GM12878 (cell line): ENCODE data around the gene CEACAM1. TPM values are rescaled to one million over a fixed set of nuclear protein-coding genes. Genes with fewer than 3 reads are reported as not detected.

Experiments used
- ATAC-seq: fragments of 200-7000 bp; cut with Tn5 transposase; 3 replicates; pipeline ENCODE4 v1.9.1; 2020; ENCODE audit warnings: mild to moderate bottlenecking, moderate library complexity
- BruUV-seq: library from RNA; stranded (reverse); fragments of 400-500 nt; replicated peaks from 2 replicates; lab custom pipeline; 2021; lab: Mats Ljungman, UMichigan
- CTCF ChIA-PET: fragments of 300-600 bp; sonication (Branson Sonifier 250); formaldehyde crosslinking; extraction: SDS; loops from one replicate; lab custom pipeline; 2021; ENCODE audit warnings: inconsistent platforms; lab: Yijun Ruan, JAX
- POLR2A ChIA-PET: fragments of 350-600 bp; formaldehyde crosslinking; extraction: SDS; loops from one replicate; lab custom pipeline; 2021; ENCODE audit warnings: inconsistent platforms; lab: Charles Lee
- RAD21 ChIA-PET: fragments of 300-600 bp; sonication (Branson Sonifier 250); formaldehyde crosslinking; loops from one replicate; lab custom pipeline; 2023; ENCODE audit warnings: antibody characterized with exemption; ENCODE audit not compliant: unreplicated experiment; lab: Charles Lee
- SMC1A ChIA-PET: fragments of 300-600 bp; sonication (Branson Sonifier 250); formaldehyde crosslinking; loops from one replicate; lab custom pipeline; 2023; ENCODE audit not compliant: unreplicated experiment, uncharacterized antibody; lab: Charles Lee
- DNase-seq: peaks from one replicate; pipeline ENCODE4 v3.0.0-alpha.2; 2011; ENCODE audit warnings: low read depth, low spot score
- FAIRE-seq: peaks from 3 replicates; lab custom pipeline; 2011; peaks lifted over from hg19 to GRCh38; lab: Jason Lieb, UNC
- H2AFZ ChIP-seq: 2 replicates; pipeline ENCODE4 v1.6.0; 2011; ENCODE audit warnings: low read depth, low read length, control low read depth; ENCODE audit not compliant: control insufficient read depth
- H3K27ac ChIP-seq: 2 replicates; pipeline ENCODE4 v1.5.1; 2011; ENCODE audit warnings: control low read depth; ENCODE audit not compliant: control insufficient read depth, insufficient read depth
- H3K27me3 ChIP-seq, 2 experiments: replicated peaks in 1 of 2; 2 replicates each; pipeline versions ENCODE4 v1.6.0 to v1.6.1; 2011; ENCODE audit warnings: low read length in 1 of 2; ENCODE audit not compliant: control insufficient read depth in 2 of 2, insufficient read depth in 2 of 2
- H3K36me3 ChIP-seq, 2 experiments: 2 replicates each; pipeline ENCODE4 v1.5.1; 2011; ENCODE audit warnings: low read length in 1 of 2; ENCODE audit not compliant: control insufficient read depth in 2 of 2, insufficient read depth in 2 of 2
- H3K4me1 ChIP-seq: 2 replicates; pipeline ENCODE4 v1.6.1; 2011; ENCODE audit warnings: mild to moderate bottlenecking, low read length, moderate library complexity, mixed read lengths; ENCODE audit not compliant: control insufficient read depth, insufficient read depth
- H3K4me2 ChIP-seq: 2 replicates; pipeline ENCODE4 v1.6.0; 2011; ENCODE audit warnings: control low read depth; ENCODE audit not compliant: control insufficient read depth, insufficient read depth
- H3K4me3 ChIP-seq: fragments of 200-600 bp; sonication (generic); 2 replicates; pipeline ENCODE4 v1.5.1; 2016
- H3K79me2 ChIP-seq: 2 replicates; pipeline ENCODE4 v1.6.0; 2011; ENCODE audit warnings: low read length; ENCODE audit not compliant: control insufficient read depth, insufficient read depth
- H3K9ac ChIP-seq: 2 replicates; pipeline ENCODE4 v1.8.0; 2011; ENCODE audit warnings: low read length, control low read depth, mixed read lengths; ENCODE audit not compliant: control insufficient read depth, insufficient read depth
- H3K9me3 ChIP-seq: replicated peaks from 3 replicates; pipeline ENCODE4 v1.5.1; 2011; ENCODE audit warnings: mild to moderate bottlenecking, low read length; ENCODE audit not compliant: control insufficient read depth, insufficient read depth
- H4K20me1 ChIP-seq: 2 replicates; pipeline ENCODE4 v1.6.0; 2011; ENCODE audit not compliant: control insufficient read depth, insufficient read depth
- ATF7 ChIP-seq: fragments of 450-650 bp; IDR thresholded peaks from 2 replicates; pipeline ENCODE4 v1.6.1; 2016; ENCODE audit warnings: low read depth, mild to moderate bottlenecking
- GABPA ChIP-seq: IDR thresholded peaks from 2 replicates; pipeline ENCODE4 v1.6.1; 2014; ENCODE audit warnings: antibody characterized with exemption, low read depth, mild to moderate bottlenecking, inconsistent platforms
- RCOR1 ChIP-seq: conservative IDR thresholded peaks from 2 replicates; pipeline ENCODE4 v1.6.1; 2012; ENCODE audit warnings: low read depth, low read length, improper control_type of control experiment
- RUNX3 ChIP-seq: IDR thresholded peaks from 2 replicates; pipeline ENCODE4 v1.6.1; 2012; ENCODE audit warnings: low read length, inconsistent platforms
- SMAD1 ChIP-seq: fragments of 450-650 bp; IDR thresholded peaks from 2 replicates; pipeline ENCODE4 v1.6.1; 2018; ENCODE audit warnings: mild to moderate bottlenecking, low read depth; ENCODE audit not compliant: partially characterized antibody
- TARDBP ChIP-seq: IDR thresholded peaks from 2 replicates; pipeline ENCODE4 v1.6.1; 2016; ENCODE audit warnings: borderline replicate concordance
- ZNF24 ChIP-seq: fragments of 450-650 bp; IDR thresholded peaks from 2 replicates; pipeline ENCODE4 v1.6.1; 2017; ENCODE audit warnings: antibody characterized with exemption, mild to moderate bottlenecking
- WGBS: methylation state at CpG from one replicate; pipeline ENCODE4 v1.1.6; 2016; ENCODE audit warnings: low lambda C conversion rate; ENCODE audit not compliant: insufficient replicate concordance, insufficient coverage; ENCODE audit errors: missing lambda C conversion rate; 5-methylcytosine and 5-hydroxymethylcytosine counted together
- in situ Hi-C: fragments of 300-500 bp; cut with MboI; formaldehyde crosslinking; loops from 9 replicates; pipeline ENCODE4 v1.14.3; 2018; ENCODE audit warnings: mixed read lengths
- intact Hi-C: fragments of 100-400 bp; cut with micrococcal nuclease; formaldehyde crosslinking; loops from one replicate; pipeline ENCODE4 v1.14.2; 2022; ENCODE audit not compliant: unreplicated experiment
- polyA plus RNA-seq, 11 experiments: library from polyadenylated mRNA; depleted of rRNA in 4 of 11; unstranded in 6 of 11; stranded (reverse) in 5 of 11; fragments of >200 nt; fragmentation: Nextera tagmentation in 4 of 11; fragmentation: Illumina TruSeq in 1 of 11; extraction: Ambion mirVana in 4 of 11; extraction: Trizol in 1 of 11; gene quantifications; 1 replicate in 1 of 11; 2 replicates in 10 of 11; pipeline versions ENCODE4 v1.2.1 to v1.2.3, GENCODE V29; 2011 to 2016; ENCODE audit warnings: inconsistent platforms in 2 of 11, missing spikeins in 2 of 11, low read depth in 1 of 11
- total RNA-seq, 4 experiments: library from RNA; depleted of rRNA in 3 of 4; stranded (reverse); fragments of >200 nt in 3 of 4; fragmentation: Illumina TruSeq in 1 of 4; extraction: Trizol in 1 of 4; gene quantifications; 2 replicates each; pipeline versions ENCODE4 v1.2.1 to v1.2.3, GENCODE V29; 2013 to 2021

CEACAM1 gene
- total and polyA plus RNA-seq, 10 of the 15 experiments (the other 5 are each of a cell fraction or from before 2014, with no cell fraction given) = 3.9 to 24.0 (median 6.5) TPM

- no peaks in the 10 kb centered on the region for H3K36me3 ChIP-seq
- no peaks in the 10 kb centered on the region for H3K9me3 ChIP-seq
- H4K20me1 ChIP-seq = no peaks in the 10 kb centered on the region
- no peak overlapping the region for H3K9ac ChIP-seq
- RAD21 ChIA-PET = interaction anchor here (1.0 kb wide), 1 partner anchor 23 kb away, joined by 3 read pairs; no protein-coding TSS in a partner anchor
- in situ Hi-C loops = no loop called here
- CTCF ChIA-PET = interaction anchor here (0.8 kb wide), 1 partner anchor 81 kb away, joined by 3 read pairs; no protein-coding TSS in a partner anchor
- no peak overlapping the region for H3K27ac ChIP-seq
- FAIRE-seq (no peak), DNase-seq (no peak), ATAC-seq (no peak; the same call in 2 of the 3 replicates)
- H3K4me3 ChIP-seq = no peak overlapping the region
- H3K27me3 ChIP-seq = no peaks in the 10 kb centered on the region
- no peak overlapping the region for H2AFZ ChIP-seq
- H3K4me1 ChIP-seq = peaks cover 6% of the 10 kb centered on the region; the same call in 1 of the 2 replicates
- TF ChIP-seq SMAD1 (no peak), TARDBP (no peak), RUNX3 (peak; percentile 30; the same call in 1 of the 2 replicates), ATF7 (peak; percentile 36; the same call in 1 of the 2 replicates)
- intact Hi-C loops = no loop called here
- 42% methylated on average over 6 of the region's 6 CpGs for WGBS
- no TSS peak for BruUV-seq
- SMC1A ChIA-PET = interaction anchor here (1.3 to 2.0 kb wide), 2 partner anchors 55 to 71 kb away, joined by 4 to 5 read pairs; no protein-coding TSS in a partner anchor
- POLR2A ChIA-PET = no interaction called here
- no peaks in the 10 kb centered on the region for H3K79me2 ChIP-seq
- H3K4me2 ChIP-seq = no peak overlapping the region
Measured at GRCh38 chr19:42521346-42522030, 6.8 kb downstream of the CEACAM1 start.

GRCh38 chr19:42519108-42519507 lies 9.2 kb downstream of the CEACAM1 start:
- no TSS peak for BruUV-seq
- H3K27ac ChIP-seq = no peak overlapping the region
- H3K9ac ChIP-seq = no peak overlapping the region
- no peaks in the 10 kb centered on the region for H3K27me3 ChIP-seq
- no peaks in the 10 kb centered on the region for H4K20me1 ChIP-seq
- H3K4me1 ChIP-seq = peaks cover 18% of the 10 kb centered on the region
- in situ Hi-C loops (no loop called here), intact Hi-C loops (no loop called here)
- no peak for ATAC-seq
- RAD21 ChIA-PET = interaction anchor here (1.1 to 1.4 kb wide), 2 partner anchors 50 to 53 kb away, joined by 4 to 5 read pairs; no protein-coding TSS in a partner anchor
- POLR2A ChIA-PET = interaction anchor here (2.5 kb wide), 1 partner anchor 8 kb away, joined by 15 read pairs; the partner anchor contains the start of gene CEACAM1
- FAIRE-seq = no peak
- H3K4me2 ChIP-seq = no peak overlapping the region
- WGBS = 44% methylated on average over 3 of the region's 3 CpGs
- CTCF ChIA-PET = interaction anchor here (1.0 to 2.5 kb wide), 4 partner anchors 9 to 78 kb away, joined by 3 to 15 read pairs (median 6); partner anchors contain the start of gene CEACAM1
- SMC1A ChIA-PET = interaction anchor here (0.7 to 2.2 kb wide), 8 partner anchors 8 to 69 kb away, joined by 3 to 7 read pairs (median 4); partner anchors contain the start of gene CEACAM1
- no peaks in the 10 kb centered on the region for H3K36me3 ChIP-seq
- no peak for TF ChIP-seq GABPA
- no peak for TF ChIP-seq ZNF24
- TF ChIP-seq RCOR1 = no peak
- no peak overlapping the region for H2AFZ ChIP-seq
- H3K79me2 ChIP-seq = no peaks in the 10 kb centered on the region
- DNase-seq = no peak
- no peaks in the 10 kb centered on the region for H3K9me3 ChIP-seq
- H3K4me3 ChIP-seq = no peak overlapping the region
